Endothelial cell of umbilical vein (primary cell): ENCODE results near the gene AKAP12.

Source experiments
- CTCF ChIP-seq, 2 donors: IDR thresholded peaks; 1 replicate in 1 of 2; 2 replicates in 1 of 2; pipeline ENCODE4 v1.5.1; 2011; ENCODE audit warnings: low read length in 2 of 2, mild to moderate bottlenecking in 2 of 2, moderate library complexity in 2 of 2, control low read depth in 1 of 2, inconsistent platforms in 1 of 2, low read depth in 1 of 2; ENCODE audit not compliant: insufficient read depth in 1 of 2; ENCODE audit errors: extremely low read depth in 1 of 2
- POLR2AphosphoS5 ChIP-seq: IDR thresholded peaks from 2 replicates; pipeline ENCODE4 v1.6.1; 2012; ENCODE audit warnings: low read depth, mild to moderate bottlenecking, control low read depth, low read length, moderate library complexity; ENCODE audit not compliant: insufficient read depth

DNA sequence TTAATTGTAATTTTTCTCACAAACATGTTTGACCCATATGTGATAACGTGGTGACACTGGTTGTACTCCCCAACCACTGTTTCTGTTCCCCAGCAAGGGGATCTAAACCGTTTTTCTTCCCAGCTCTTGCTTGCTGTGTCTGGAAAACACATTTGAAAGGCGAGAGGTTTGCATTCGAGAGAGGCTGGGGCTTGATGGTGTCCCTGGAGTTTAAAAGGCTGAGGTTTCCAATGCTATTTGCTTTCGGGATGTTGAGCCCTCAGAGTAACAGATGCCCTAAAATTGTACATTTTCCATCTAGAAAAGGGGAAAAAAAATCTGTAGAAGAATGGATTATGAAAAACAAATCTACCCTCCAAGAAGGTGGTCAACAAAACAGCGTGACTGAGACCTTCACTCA, 35.4 kb downstream of the AKAP12 start:
- TF ChIP-seq POLR2AphosphoS5 (no peak), CTCF (IDR thresholded peaks at IDR 0.05; ENCODE audit: extremely low read depth in 1 of 2, insufficient read depth in 1 of 2, low read depth in 1 of 2, low read length in 2 of 2) (no peak)
